NCI-H345 (cell line): ENCODE measurements around the gene LRP1B.

Experiments
- DNase-seq: peaks from one replicate; lab custom pipeline; 2025; lab: John Stamatoyannopoulos, UW

LRP1B gene

GRCh38 chr2:142041996-142042395 is 88.8 kb downstream of the LRP1B start:
- DNase-seq = no peak

GRCh38 chr2:142041105-142041504 is 89.7 kb downstream of the LRP1B start:
- no peak for DNase-seq

- DNase-seq = no peak
Measured at GRCh38 chr2:142040556-142040955, 90.3 kb downstream of the LRP1B start.

GRCh38 chr2:142038826-142039225 is 92.0 kb downstream of the LRP1B start:
- no peak for DNase-seq

- DNase-seq = peak; percentile 7
Measured at GRCh38 chr2:142037744-142038143, 93.1 kb downstream of the LRP1B start.

- no peak for DNase-seq
Measured at GRCh38 chr2:142037066-142037465, 93.8 kb downstream of the LRP1B start.

- DNase-seq = no peak
Measured at GRCh38 chr2:142033393-142033792, 97.4 kb downstream of the LRP1B start.

GRCh38 chr2:142031656-142032055 is 99.2 kb downstream of the LRP1B start:
- no peak for DNase-seq

- no peak for DNase-seq
Measured at GRCh38 chr2:142030735-142031134, 100.1 kb downstream of the LRP1B start.

- no peak for DNase-seq
Measured at GRCh38 chr2:142029974-142030373, 100.8 kb downstream of the LRP1B start.

- DNase-seq = no peak
Measured at GRCh38 chr2:142025394-142025793, 105.4 kb downstream of the LRP1B start.

- DNase-seq = no peak
Measured at GRCh38 chr2:142020368-142020767, 110.4 kb downstream of the LRP1B start.

- no peak for DNase-seq
Measured at GRCh38 chr2:142014536-142014935, 116.3 kb downstream of the LRP1B start.

GRCh38 chr2:142012797-142013196 is 118.0 kb downstream of the LRP1B start:
- no peak for DNase-seq

GRCh38 chr2:142010477-142011270 is 120.1 kb downstream of the LRP1B start:
- no peak for DNase-seq

GRCh38 chr2:142008135-142008744 is 122.6 kb downstream of the LRP1B start:
- no peak for DNase-seq

GRCh38 chr2:141994066-141994465 is 136.8 kb downstream of the LRP1B start:
- DNase-seq = no peak

- DNase-seq = no peak
Measured at GRCh38 chr2:141992695-141993094, 138.1 kb downstream of the LRP1B start.

- no peak for DNase-seq
Measured at GRCh38 chr2:141968433-141968832, 162.4 kb downstream of the LRP1B start.

GRCh38 chr2:141967980-141968379 is 162.8 kb downstream of the LRP1B start:
- DNase-seq = no peak

- DNase-seq = no peak
Measured at GRCh38 chr2:141967503-141967902, 163.3 kb downstream of the LRP1B start.

- DNase-seq = no peak
Measured at GRCh38 chr2:141959941-141960340, 170.9 kb downstream of the LRP1B start.

GRCh38 chr2:141959016-141959415 is 171.8 kb downstream of the LRP1B start:
- DNase-seq = no peak
